Endothelial cell of umbilical vein (primary cell): Measurements from ENCODE around the gene CAMKK2. TPM values are rescaled to one million over a fixed set of nuclear protein-coding genes. Genes with fewer than 3 reads are reported as not detected.

Experiments
- BruUV-seq: library from RNA; stranded (reverse); fragments of 400-500 nt; replicated peaks from 2 replicates; lab custom pipeline; 2021; lab: Mats Ljungman, UMichigan
- CTCF ChIA-PET: fragments of 300-600, 350-600 bp; sonication (Branson Sonifier 250); formaldehyde crosslinking; loops from one replicate; lab custom pipeline; 2021; ENCODE audit warnings: antibody characterized with exemption, inconsistent platforms; lab: Charles Lee
- POLR2A ChIA-PET: fragments of 300-600, 350-600 bp; sonication (Branson Sonifier 250); formaldehyde crosslinking; loops from one replicate; lab custom pipeline; 2021; ENCODE audit warnings: antibody characterized with exemption, inconsistent platforms; lab: Charles Lee
- DNase-seq: peaks from one replicate; pipeline ENCODE4 v3.0.0-alpha.2; 2011; ENCODE audit warnings: low read depth, low spot score
- FAIRE-seq: peaks from 2 replicates; lab custom pipeline; 2011; peaks lifted over from hg19 to GRCh38; lab: Jason Lieb, UNC
- H2AFZ ChIP-seq: 2 replicates; pipeline ENCODE4 v1.6.0; 2012; ENCODE audit warnings: low read depth, low read length, control low read depth, inconsistent platforms
- H3K27ac ChIP-seq: 2 replicates; pipeline ENCODE4 v1.5.1; 2011; ENCODE audit warnings: low read depth, mild to moderate bottlenecking, control low read depth, low read length, moderate library complexity; ENCODE audit not compliant: insufficient read depth
- H3K27me3 ChIP-seq, 2 experiments: 2 replicates each; pipeline versions ENCODE4 v1.6.0 to v1.6.1; 2011; ENCODE audit warnings: low read length in 2 of 2, mixed read lengths in 1 of 2; ENCODE audit not compliant: control insufficient read depth in 2 of 2, insufficient read depth in 2 of 2
- H3K36me3 ChIP-seq, 2 experiments: 2 replicates in 1 of 2; 3 replicates in 1 of 2; pipeline ENCODE4 v1.5.1; 2011; ENCODE audit warnings: low read length in 2 of 2, mild to moderate bottlenecking in 1 of 2, moderate library complexity in 1 of 2; ENCODE audit not compliant: control insufficient read depth in 2 of 2, insufficient read depth in 2 of 2; ENCODE audit errors: extremely low read depth in 1 of 2
- H3K4me1 ChIP-seq: 3 replicates; pipeline ENCODE4 v1.5.1; 2011; ENCODE audit warnings: mild to moderate bottlenecking, low read length; ENCODE audit not compliant: control insufficient read depth, insufficient read depth; ENCODE audit errors: extremely low read depth
- H3K4me2 ChIP-seq: 2 replicates; pipeline ENCODE4 v1.6.1; 2011; ENCODE audit warnings: low read length, control low read depth, mixed read lengths; ENCODE audit not compliant: insufficient read depth
- H3K4me3 ChIP-seq, 3 experiments: fragments of 200-600 bp in 1 of 3; sonication (generic), shearing (Covaris generic) in 1 of 3; replicated peaks in 1 of 3; 2 replicates each; pipeline ENCODE4 v1.5.1; 2011 to 2016; ENCODE audit warnings: control low read depth in 3 of 3, low read length in 3 of 3, mild to moderate bottlenecking in 2 of 3, inconsistent platforms in 1 of 3, low read depth in 1 of 3, moderate library complexity in 1 of 3; ENCODE audit not compliant: insufficient read depth in 1 of 3
- H3K79me2 ChIP-seq: 2 replicates; pipeline ENCODE4 v1.6.0; 2012; ENCODE audit warnings: low read length, inconsistent platforms; ENCODE audit not compliant: control insufficient read depth, insufficient read depth
- H3K9ac ChIP-seq: replicated peaks from 2 replicates; pipeline ENCODE3; 2011; ENCODE audit warnings: low read length, control low read depth; ENCODE audit not compliant: insufficient read depth; ENCODE audit errors: extremely low read depth
- H3K9me1 ChIP-seq: replicated peaks from 3 replicates; pipeline ENCODE4 v1.6.0; 2011; ENCODE audit warnings: mild to moderate bottlenecking, low read length; ENCODE audit not compliant: control insufficient read depth, insufficient read depth; ENCODE audit errors: extremely low read depth
- H3K9me3 ChIP-seq: replicated peaks from 2 replicates; pipeline ENCODE4 v1.5.1; 2012; ENCODE audit warnings: low read length, inconsistent platforms; ENCODE audit not compliant: control insufficient read depth, insufficient read depth
- H4K20me1 ChIP-seq: replicated peaks from 2 replicates; pipeline ENCODE3; 2011; ENCODE audit warnings: mild to moderate bottlenecking, low read length; ENCODE audit not compliant: control insufficient read depth, insufficient read depth; ENCODE audit errors: extremely low read depth
- CTCF ChIP-seq, 2 donors: IDR thresholded peaks; 1 replicate in 1 of 2; 2 replicates in 1 of 2; pipeline ENCODE4 v1.5.1; 2011; ENCODE audit warnings: low read length in 2 of 2, mild to moderate bottlenecking in 2 of 2, moderate library complexity in 2 of 2, control low read depth in 1 of 2, inconsistent platforms in 1 of 2, low read depth in 1 of 2; ENCODE audit not compliant: insufficient read depth in 1 of 2; ENCODE audit errors: extremely low read depth in 1 of 2
- EZH2 ChIP-seq: IDR thresholded peaks from 2 replicates; pipeline ENCODE4 v1.6.1; 2012; ENCODE audit warnings: borderline replicate concordance, low read depth, mild to moderate bottlenecking, moderate library complexity, low read length, inconsistent platforms; ENCODE audit not compliant: severe bottlenecking
- FOS ChIP-seq: IDR thresholded peaks from 2 replicates; pipeline ENCODE4 v1.6.1; 2011; ENCODE audit warnings: mild to moderate bottlenecking, low read length, moderate library complexity, borderline replicate concordance; ENCODE audit not compliant: insufficient read depth
- GATA2 ChIP-seq: IDR thresholded peaks from 2 replicates; pipeline ENCODE4 v1.7.0; 2011; ENCODE audit warnings: low read depth, mild to moderate bottlenecking, moderate library complexity, mixed read lengths, low read length; ENCODE audit not compliant: insufficient read length, insufficient read depth
- JUN ChIP-seq: IDR thresholded peaks from 2 replicates; pipeline ENCODE4 v1.6.1; 2011; ENCODE audit warnings: borderline replicate concordance, low read depth; ENCODE audit not compliant: insufficient read length, insufficient read depth
- MYC ChIP-seq: IDR thresholded peaks from one replicate; pipeline ENCODE4 v1.6.1; 2011; ENCODE audit warnings: mild to moderate bottlenecking, low read depth, low read length
- POLR2A ChIP-seq: IDR thresholded peaks from 2 replicates; pipeline ENCODE4 v1.6.1; 2012; ENCODE audit warnings: low read depth, mild to moderate bottlenecking, control low read depth, low read length
- POLR2AphosphoS5 ChIP-seq: IDR thresholded peaks from 2 replicates; pipeline ENCODE4 v1.6.1; 2012; ENCODE audit warnings: low read depth, mild to moderate bottlenecking, control low read depth, low read length, moderate library complexity; ENCODE audit not compliant: insufficient read depth
- dilution Hi-C: fragments of 300-500 bp; cut with MboI; formaldehyde crosslinking; loops from one replicate; pipeline ENCODE4 v1.15.0; 2019; ENCODE audit warnings: low sequenced_read_pairs; ENCODE audit not compliant: extremely low pct_ligation_motif_present
- intact Hi-C: fragments of 100-400 bp; cut with micrococcal nuclease; formaldehyde crosslinking; loops from one replicate; pipeline ENCODE4 v1.10.0; 2022
- polyA plus RNA-seq, 4 experiments: library from polyadenylated mRNA; depleted of rRNA in 3 of 4; stranded (reverse) in 3 of 4; unstranded in 1 of 4; fragments of >200 nt; gene quantifications; 2 replicates each; pipeline versions ENCODE4 v1.2.1 to v1.2.3, GENCODE V29; 2011 to 2012; ENCODE audit warnings: missing spikeins in 1 of 4
- total RNA-seq: library from RNA; stranded (reverse); gene quantifications from 2 replicates; pipeline ENCODE4 v1.2.3, GENCODE V29; 2021
- TF ChIP-seq, protein P1 (sequence below): IDR thresholded peaks from 2 replicates; pipeline ENCODE4 v1.6.1; 2011; ENCODE audit not compliant: insufficient read depth, insufficient read length

CAMKK2 gene
- total and polyA plus RNA-seq, 2 donors (not counting 3 experiments of a cell fraction or from before 2014, with no cell fraction given) = 32.5 to 45.0 TPM

- no peak overlapping the region for H2AFZ ChIP-seq
- intact Hi-C loops = no loop called here
- dilution Hi-C loops = no loop called here
- H3K9me1 ChIP-seq = no peaks in the 10 kb centered on the region
- H3K36me3 ChIP-seq = no peaks in the 10 kb centered on the region
- no TSS peak for BruUV-seq
- peaks cover 6% of the 10 kb centered on the region for H3K4me1 ChIP-seq
- ChIA-PET POLR2A (no interaction called here), CTCF (interaction anchor here (2.1 kb wide), 1 partner anchor 10 kb away, joined by 7 read pairs; no protein-coding TSS in a partner anchor)
- H3K27ac ChIP-seq = no peak overlapping the region
- H3K9me3 ChIP-seq = no peaks in the 10 kb centered on the region
- H3K4me3 ChIP-seq = no peak overlapping the region
- no peak overlapping the region for H3K9ac ChIP-seq
- TF ChIP-seq MYC = no peak
- no peak for TF ChIP-seq JUN
- no peak for DNase-seq
- peaks cover 4% of the 10 kb centered on the region for H4K20me1 ChIP-seq
- peaks cover 37% of the 10 kb centered on the region for H3K79me2 ChIP-seq
- no peak overlapping the region for H3K4me2 ChIP-seq
- no peak for FAIRE-seq
- H3K27me3 ChIP-seq = no peaks in the 10 kb centered on the region
Measured at GRCh38 chr12:121288986-121289385, 7.5 kb downstream of the CAMKK2 start.

- no peak overlapping the region for H2AFZ ChIP-seq
- CTCF ChIA-PET = interaction anchor here (2.1 kb wide), 2 partner anchors 8 to 9 kb away, joined by 5 to 7 read pairs; partner anchors contain the start of gene CAMKK2
Measured at GRCh38 chr12:121288158-121288845, 8.2 kb downstream of the CAMKK2 start.

More at GRCh38 chr12:121288158-121288845, 8.2 kb downstream of the CAMKK2 start:
- TF ChIP-seq CTCF (IDR thresholded peaks at IDR 0.05; ENCODE audit: extremely low read depth in 1 of 2, insufficient read depth in 1 of 2, low read depth in 1 of 2, low read length in 2 of 2) (no peak), FOS (no peak), EZH2 (no peak), GATA2 (no peak), MYC (no peak), JUN (no peak), POLR2A (no peak), POLR2AphosphoS5 (no peak)
- TF ChIP-seq, protein P1, sequence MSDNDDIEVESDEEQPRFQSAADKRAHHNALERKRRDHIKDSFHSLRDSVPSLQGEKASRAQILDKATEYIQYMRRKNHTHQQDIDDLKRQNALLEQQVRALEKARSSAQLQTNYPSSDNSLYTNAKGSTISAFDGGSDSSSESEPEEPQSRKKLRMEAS = no peak
- Histone ChIP-seq H3K4me3 (no peak overlapping the region), H3K27me3 (no peaks in the 10 kb centered on the region), H3K79me2 (peaks cover 36% of the 10 kb centered on the region), H3K36me3 (no peaks in the 10 kb centered on the region), H3K9ac (no peak overlapping the region), H3K9me1 (no peaks in the 10 kb centered on the region), H3K27ac (no peak overlapping the region), H4K20me1 (peaks cover 4% of the 10 kb centered on the region), H3K4me1 (peaks cover 6% of the 10 kb centered on the region), H3K4me2 (no peak overlapping the region), H3K9me3 (no peaks in the 10 kb centered on the region)
- no TSS peak for BruUV-seq
- FAIRE-seq (no peak), DNase-seq (no peak)
- dilution Hi-C loops = no loop called here
- POLR2A ChIA-PET = no interaction called here
- intact Hi-C loops = no loop called here
